Tibial artery (tissue), 4 donors: ENCODE data around the gene ZSCAN20.

ENCODE experiments used
- DNase-seq, 2 donors: peaks; one replicate each; pipeline ENCODE4 v3.0.0-alpha.2; 2019
- H3K27ac ChIP-seq, 2 donors: fragments of 200-600 bp; sonication (generic) in 1 of 2; 1 replicate in 1 of 2; 2 replicates in 1 of 2; pipeline ENCODE4 v1.5.1; 2018 to 2019; ENCODE audit warnings: mild to moderate bottlenecking in 1 of 2
- H3K27me3 ChIP-seq, 2 donors: fragments of 200-600 bp; sonication (generic) in 1 of 2; one replicate each; pipeline versions ENCODE4 v1.5.1 to v1.6.0; 2016 to 2019
- H3K36me3 ChIP-seq, 3 donors: fragments of 200-600 bp; sonication (generic) in 2 of 3; one replicate each; pipeline ENCODE4 v1.5.1; 2016 to 2019; ENCODE audit warnings: mild to moderate bottlenecking in 2 of 3
- H3K4me1 ChIP-seq, 4 donors: fragments of 200-600 bp; sonication (generic) in 2 of 4; 1 replicate in 3 of 4; 2 replicates in 1 of 4; pipeline ENCODE4 v1.5.1; 2016 to 2019
- H3K4me3 ChIP-seq, 2 donors: fragments of 200-600 bp; sonication (generic) in 1 of 2; 1 replicate in 1 of 2; 2 replicates in 1 of 2; pipeline ENCODE4 v1.5.1; 2018 to 2019; ENCODE audit warnings: mild to moderate bottlenecking in 2 of 2
- H3K9me3 ChIP-seq, 3 donors: fragments of 200-600 bp; sonication (generic) in 1 of 3; one replicate each; pipeline ENCODE4 v1.5.1; 2016 to 2019
- intact Hi-C: fragments of 100-400 bp; cut with DNase I; formaldehyde crosslinking; loops from one replicate; pipeline ENCODE4 v1.15.0; 2023; ENCODE audit warnings: low total_unique reads
- TF ChIP-seq, protein P1 (sequence below), 2 experiments: fragments of 200-600 bp in 1 of 2; fragments of 450-650 bp in 1 of 2; IDR thresholded peaks; one replicate each; pipeline ENCODE4 v1.5.1; 2017 to 2019; ENCODE audit warnings: antibody characterized with exemption in 2 of 2, mild to moderate bottlenecking in 1 of 2, moderate library complexity in 1 of 2

ZSCAN20 gene

DNA sequence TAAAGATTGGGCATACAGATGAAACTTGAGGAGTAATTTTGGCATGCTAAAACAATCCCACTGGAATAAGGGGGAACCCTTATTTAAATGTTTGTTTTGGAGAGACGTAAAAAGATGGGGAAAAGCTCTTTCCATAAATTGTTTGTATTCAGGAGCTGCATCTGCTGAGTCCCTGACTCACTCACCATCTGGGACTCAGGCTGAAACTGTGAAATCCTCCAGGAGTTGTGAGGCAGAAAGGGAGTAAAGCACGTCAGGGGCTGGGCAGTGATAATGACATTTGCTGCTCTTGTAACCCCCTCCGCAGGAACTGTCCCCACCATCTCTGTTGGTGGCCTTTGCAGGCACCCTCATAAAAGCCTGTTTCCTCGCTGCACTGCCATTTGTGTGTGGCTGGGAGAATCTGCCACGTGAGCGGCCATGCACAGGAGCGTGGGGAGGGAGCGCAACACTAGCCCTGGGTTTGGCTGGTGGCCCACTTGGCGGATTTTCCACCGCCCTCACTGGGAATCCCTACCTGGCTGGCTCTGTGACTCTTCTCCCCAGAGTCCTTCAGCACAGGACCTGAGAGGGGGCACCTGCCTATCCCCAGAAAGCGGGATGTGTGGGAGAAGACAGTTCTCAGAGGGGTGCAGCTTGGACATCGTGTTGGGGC, 45.3 kb downstream of the ZSCAN20 start:
- intact Hi-C loops, result no loop called here

DNA sequence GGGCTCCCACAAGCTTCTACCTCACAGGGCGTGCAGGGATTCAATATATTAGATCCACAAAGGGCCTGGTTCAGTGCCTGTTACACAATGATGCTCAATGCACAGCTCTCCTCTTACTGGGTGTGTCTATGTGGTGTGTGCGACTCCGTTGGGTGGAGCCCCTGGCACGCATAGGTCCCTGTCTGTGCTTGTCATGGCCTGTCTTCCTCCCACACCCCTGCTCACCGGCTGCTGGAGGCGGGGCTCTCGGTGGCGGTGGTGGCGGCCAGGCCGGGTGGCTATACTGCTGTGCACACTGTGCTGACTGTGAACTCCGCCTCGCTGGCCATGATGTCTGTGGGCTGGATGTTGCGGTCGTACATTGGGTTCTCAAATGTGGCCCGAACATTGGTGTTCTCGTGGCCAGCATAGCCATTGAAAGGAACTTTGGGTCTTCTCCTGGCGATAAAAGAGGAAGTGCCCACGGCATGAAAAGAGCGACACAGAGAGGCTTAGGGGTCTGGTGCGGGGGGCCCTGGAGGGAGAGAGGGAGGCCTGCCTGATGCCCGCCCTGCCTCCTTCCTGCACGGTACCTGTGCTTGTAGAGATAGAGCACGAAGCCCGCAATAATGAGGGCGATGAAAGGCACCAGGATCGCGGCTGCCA, 46.9 kb downstream of the ZSCAN20 start:
- Histone ChIP-seq H3K36me3 (no peaks in the 10 kb centered on the region), H3K4me1 (no peaks in the 10 kb centered on the region), H3K27me3 (peaks cover 0 to 3% of the 10 kb centered on the region in 2 donors), H3K4me3 (no peak overlapping the region), H3K27ac (no peak overlapping the region), H3K9me3 (no peaks in the 10 kb centered on the region)
- TF ChIP-seq, protein P1, sequence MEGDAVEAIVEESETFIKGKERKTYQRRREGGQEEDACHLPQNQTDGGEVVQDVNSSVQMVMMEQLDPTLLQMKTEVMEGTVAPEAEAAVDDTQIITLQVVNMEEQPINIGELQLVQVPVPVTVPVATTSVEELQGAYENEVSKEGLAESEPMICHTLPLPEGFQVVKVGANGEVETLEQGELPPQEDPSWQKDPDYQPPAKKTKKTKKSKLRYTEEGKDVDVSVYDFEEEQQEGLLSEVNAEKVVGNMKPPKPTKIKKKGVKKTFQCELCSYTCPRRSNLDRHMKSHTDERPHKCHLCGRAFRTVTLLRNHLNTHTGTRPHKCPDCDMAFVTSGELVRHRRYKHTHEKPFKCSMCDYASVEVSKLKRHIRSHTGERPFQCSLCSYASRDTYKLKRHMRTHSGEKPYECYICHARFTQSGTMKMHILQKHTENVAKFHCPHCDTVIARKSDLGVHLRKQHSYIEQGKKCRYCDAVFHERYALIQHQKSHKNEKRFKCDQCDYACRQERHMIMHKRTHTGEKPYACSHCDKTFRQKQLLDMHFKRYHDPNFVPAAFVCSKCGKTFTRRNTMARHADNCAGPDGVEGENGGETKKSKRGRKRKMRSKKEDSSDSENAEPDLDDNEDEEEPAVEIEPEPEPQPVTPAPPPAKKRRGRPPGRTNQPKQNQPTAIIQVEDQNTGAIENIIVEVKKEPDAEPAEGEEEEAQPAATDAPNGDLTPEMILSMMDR (IDR thresholded peaks at IDR 0.05), result no peak
- intact Hi-C loops, result no loop called here
- no peak for DNase-seq

More for the DNA sequence above, 45.3 kb downstream of the ZSCAN20 start:
- TF ChIP-seq, protein P1 (IDR thresholded peaks at IDR 0.05), result no peak
- H3K4me1 ChIP-seq, result no peaks in the 10 kb centered on the region
- no peaks in the 10 kb centered on the region for H3K9me3 ChIP-seq
- no peaks in the 10 kb centered on the region for H3K36me3 ChIP-seq
- no peak overlapping the region for H3K27ac ChIP-seq
- peaks cover 0 to 3% of the 10 kb centered on the region in 2 donors for H3K27me3 ChIP-seq
- DNase-seq, result no peak
- no peak overlapping the region for H3K4me3 ChIP-seq

DNA sequence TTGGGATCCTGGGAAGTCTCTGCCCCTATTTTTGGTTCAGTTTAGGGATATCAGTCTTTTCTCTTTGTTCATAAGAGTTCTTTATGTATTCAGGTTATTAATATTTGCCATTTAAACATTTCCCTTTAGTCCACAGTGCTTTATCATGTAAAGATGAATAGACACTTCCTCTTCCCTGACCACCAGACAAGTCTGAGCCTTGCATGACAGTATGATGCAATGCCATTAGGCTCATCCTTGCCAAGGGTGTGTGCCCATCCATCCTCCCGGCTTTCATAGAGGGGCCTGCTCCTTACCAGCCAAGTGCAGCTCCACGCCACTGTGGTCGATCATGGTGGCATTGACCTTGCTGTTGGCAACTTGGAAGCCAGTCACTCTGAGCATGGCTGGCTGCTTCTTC, 52.1 kb downstream of the ZSCAN20 start:
- H3K27me3 ChIP-seq, result peaks cover 0 to 3% of the 10 kb centered on the region in 2 donors
- no peaks in the 10 kb centered on the region for H3K4me1 ChIP-seq

DNA sequence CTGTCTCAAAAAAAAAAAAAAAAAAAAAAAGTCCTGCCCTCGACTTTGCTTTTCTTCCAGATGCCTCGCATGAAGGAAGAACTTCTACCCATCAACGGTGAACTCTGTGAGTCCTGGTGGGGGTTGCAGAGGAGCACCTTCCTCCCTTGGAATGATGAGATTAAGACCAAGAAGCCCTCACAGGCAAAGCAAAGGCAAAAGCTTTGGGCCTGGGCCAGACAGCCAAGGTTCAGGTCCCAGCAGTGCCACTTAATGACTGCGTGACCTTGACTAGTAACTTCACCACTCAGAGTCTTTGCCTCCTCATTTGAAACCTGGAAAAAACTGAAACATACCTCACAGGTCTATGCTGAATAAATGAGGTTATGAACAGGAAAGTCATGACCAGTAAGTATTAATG, 55.5 kb downstream of the ZSCAN20 start:
- Histone ChIP-seq H3K9me3 (no peaks in the 10 kb centered on the region), H3K4me1 (no peaks in the 10 kb centered on the region), H3K27ac (no peak overlapping the region), H3K27me3 (no peaks in the 10 kb centered on the region), H3K36me3 (no peaks in the 10 kb centered on the region), H3K4me3 (no peak overlapping the region)
- TF ChIP-seq, protein P1 (IDR thresholded peaks at IDR 0.05), result no peak
- intact Hi-C loops, result no loop called here
- no peak for DNase-seq

More for the DNA sequence above, 52.1 kb downstream of the ZSCAN20 start:
- H3K4me3 ChIP-seq, result no peak overlapping the region
- no peaks in the 10 kb centered on the region for H3K36me3 ChIP-seq
- TF ChIP-seq, protein P1 (IDR thresholded peaks at IDR 0.05), result no peak
- intact Hi-C loops, result no loop called here
- no peak overlapping the region for H3K27ac ChIP-seq
- H3K9me3 ChIP-seq, result no peaks in the 10 kb centered on the region
- no peak for DNase-seq

DNA sequence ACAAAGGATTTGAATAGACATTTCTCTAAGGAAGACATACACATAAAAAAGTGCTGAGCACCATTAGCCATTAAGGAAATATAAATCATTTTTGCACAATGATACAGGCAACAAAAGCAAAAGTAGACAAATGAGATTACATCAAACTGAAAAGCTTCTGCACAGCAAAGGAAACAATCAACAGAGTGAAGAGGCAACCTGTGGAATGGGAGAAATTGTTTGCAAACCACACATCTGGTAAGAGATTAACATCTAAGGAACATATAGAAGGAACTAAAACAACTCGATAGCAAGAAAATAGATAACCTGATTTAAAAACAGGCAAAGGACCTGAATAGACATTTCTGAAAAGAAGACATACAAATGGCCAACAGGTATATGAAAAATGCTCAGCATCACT, 57.5 kb downstream of the ZSCAN20 start:
- TF ChIP-seq, protein P1 (IDR thresholded peaks at IDR 0.05), result no peak
- DNase-seq, result no peak
- Histone ChIP-seq H3K27ac (no peak overlapping the region), H3K4me3 (no peak overlapping the region), H3K27me3 (no peaks in the 10 kb centered on the region), H3K4me1 (no peaks in the 10 kb centered on the region), H3K9me3 (no peaks in the 10 kb centered on the region), H3K36me3 (no peaks in the 10 kb centered on the region)
- intact Hi-C loops, result no loop called here
